SKM-1 treated with dmso at 0.1 percent for 144 hours (cell line): ENCODE measurements around the gene UCKL1.

ENCODE experiments used
- DNase-seq: peaks from one replicate; lab custom pipeline; 2025; ENCODE audit not compliant: unreplicated experiment; lab: John Stamatoyannopoulos, UW

UCKL1 gene

DNA sequence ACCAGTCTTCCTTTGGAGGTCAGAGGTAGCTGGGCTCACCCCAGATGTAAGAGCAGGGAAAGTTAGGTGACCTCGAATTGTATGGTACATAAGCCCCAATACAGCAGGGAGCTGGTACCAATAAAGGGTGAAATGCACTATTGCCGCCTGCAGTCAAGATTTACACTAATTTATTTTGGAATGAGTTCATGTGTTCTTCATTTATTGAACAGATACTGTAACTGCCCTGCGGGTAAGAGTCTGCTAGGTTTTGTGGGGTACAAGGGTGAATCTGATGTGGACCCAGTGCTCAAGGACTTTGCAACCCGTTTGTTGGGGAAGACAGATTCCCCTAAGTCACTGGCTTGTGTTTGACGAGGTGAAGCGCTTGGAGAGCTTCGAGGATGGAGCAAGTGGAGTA lies 63.8 kb downstream of the UCKL1 start:
- no peak for DNase-seq

DNA sequence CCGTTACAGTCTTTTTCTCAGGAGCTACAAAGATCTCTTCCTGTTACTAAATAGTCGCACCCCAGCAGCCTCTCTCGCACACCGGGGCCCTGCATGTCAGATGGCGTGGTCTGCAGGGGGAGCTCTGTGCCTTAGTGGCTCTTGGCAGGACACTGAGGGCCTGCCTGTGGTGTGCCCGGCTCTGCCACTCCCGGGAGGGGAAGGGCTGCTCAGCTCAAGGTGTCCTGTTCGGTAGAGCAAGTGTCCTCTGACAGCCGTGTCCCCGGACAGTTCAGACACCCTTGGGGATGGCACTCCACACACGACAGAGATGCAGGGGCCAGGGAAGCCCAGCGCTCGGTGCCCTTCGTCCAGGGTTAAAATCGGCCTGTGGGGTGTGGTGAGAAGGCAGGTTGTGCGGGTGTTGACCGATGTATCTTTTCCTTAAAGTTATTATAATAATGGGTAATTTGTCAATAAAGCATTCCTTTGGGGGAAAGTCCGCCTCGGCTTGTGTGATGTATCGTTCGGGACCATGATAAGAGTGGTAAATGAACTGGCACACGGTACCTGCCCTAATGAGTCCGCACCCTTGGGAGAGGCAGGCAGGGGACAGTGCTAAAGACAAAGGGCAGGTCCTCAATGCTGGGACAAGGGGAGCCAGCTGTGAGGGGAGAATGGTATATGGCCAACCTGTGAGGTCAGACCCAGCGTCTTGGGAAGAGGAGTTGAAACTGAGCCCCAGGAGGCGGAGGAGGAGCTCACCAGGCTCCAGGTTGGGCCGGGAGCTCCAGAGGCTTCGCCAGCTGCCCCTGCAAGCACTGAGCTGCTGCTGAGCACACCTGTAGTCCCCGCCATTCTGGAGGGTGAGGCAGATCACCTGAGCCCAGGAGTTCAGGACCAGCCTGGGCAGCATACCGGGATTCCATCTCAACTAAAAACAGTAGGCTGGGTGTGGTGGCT lies 64.9 kb downstream of the UCKL1 start:
- DNase-seq = no peak

DNA sequence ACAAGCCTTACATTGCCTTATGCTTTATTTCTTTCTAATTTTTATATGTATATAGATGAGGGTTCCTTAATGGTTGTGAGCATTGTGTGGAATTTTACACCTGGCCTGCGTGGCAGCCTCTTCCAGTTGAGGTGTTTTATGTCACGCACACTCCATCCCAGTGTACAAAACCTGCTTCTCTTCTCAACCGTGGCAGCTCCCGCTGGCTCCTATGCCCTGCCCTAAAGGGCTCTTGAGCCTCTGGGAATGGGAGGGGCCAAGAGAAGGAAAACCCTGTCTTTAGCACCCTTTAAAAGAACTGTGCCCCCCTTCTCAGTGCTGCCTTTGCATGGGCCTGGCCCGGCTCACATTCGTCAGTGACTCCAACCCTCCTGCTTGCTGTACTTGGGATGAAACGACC lies 65.6 kb downstream of the UCKL1 start:
- no peak for DNase-seq

DNA sequence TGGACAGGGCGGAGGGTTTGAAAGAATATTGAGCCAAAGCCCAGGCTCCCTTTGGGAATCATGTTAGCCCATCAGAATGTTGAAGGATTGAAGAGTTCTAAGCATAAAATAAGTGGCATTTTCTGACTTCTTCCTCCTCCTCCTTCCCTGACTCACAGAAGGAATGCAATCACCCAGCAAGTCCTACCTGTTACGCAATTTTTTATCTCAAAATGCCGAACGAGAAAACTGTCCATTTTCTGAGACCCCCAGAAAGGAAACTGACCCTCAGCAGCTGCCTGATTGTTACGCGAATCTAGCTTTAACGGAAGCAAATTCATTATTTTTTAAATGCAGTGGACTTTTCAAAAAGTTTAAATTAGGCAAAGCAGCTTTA lies 66.0 kb downstream of the UCKL1 start:
- DNase-seq = no peak
